GM19238 (cell line): ENCODE measurements around the gene PCED1A.
"Not testable (repeated sequence)": the region's sequence is repeated elsewhere in the genome, so short reads cannot be mapped to it uniquely, and the experiment has no call there.

Experiments
- DNase-seq: peaks from one replicate; pipeline ENCODE4 v3.0.0; 2011; ENCODE audit warnings: low spot score; ENCODE audit not compliant: insufficient read length

Gene PCED1A

GRCh38 chr20:2865630-2866029, 25.2 kb upstream of the PCED1A start:
- DNase-seq, result no peak

GRCh38 chr20:2865101-2865500, 24.6 kb upstream of the PCED1A start:
- DNase-seq, result no peak

GRCh38 chr20:2864626-2865025, 24.2 kb upstream of the PCED1A start:
- DNase-seq, result no peak

GRCh38 chr20:2859330-2860121, 19.1 kb upstream of the PCED1A start:
- DNase-seq, result no peak

- DNase-seq, result no peak
These were observed 18.1 kb upstream of the PCED1A start for GRCh38 chr20:2858591-2858990.

- DNase-seq, result no peak
These were observed 10.6 kb upstream of the PCED1A start for GRCh38 chr20:2851086-2851485.

- no peak for DNase-seq
These were observed 9.1 kb upstream of the PCED1A start for GRCh38 chr20:2849529-2849928.

- no peak for DNase-seq
These were observed 7.3 kb upstream of the PCED1A start for GRCh38 chr20:2847802-2848201.

- DNase-seq, result no peak
These were observed 6.2 kb upstream of the PCED1A start for GRCh38 chr20:2846698-2847097.

- no peak for DNase-seq
These were observed 5.2 kb upstream of the PCED1A start for GRCh38 chr20:2845607-2846006.

- DNase-seq, result peak; percentile 61
These were observed 594 bp upstream of the PCED1A start for GRCh38 chr20:2840967-2841531.

- no peak for DNase-seq
These were observed 720 bp downstream of the PCED1A start for GRCh38 chr20:2839732-2840137.

- DNase-seq, result no peak
These were observed 1.4 kb downstream of the PCED1A start for GRCh38 chr20:2838847-2839671.

GRCh38 chr20:2838170-2838797, 2.2 kb downstream of the PCED1A start:
- no peak for DNase-seq

- DNase-seq, result no peak
These were observed 3.1 kb downstream of the PCED1A start for GRCh38 chr20:2837221-2837960.

GRCh38 chr20:2836035-2836434, 4.4 kb downstream of the PCED1A start:
- no peak for DNase-seq

GRCh38 chr20:2835331-2835796, 5.1 kb downstream of the PCED1A start:
- DNase-seq, result no peak

GRCh38 chr20:2834401-2835110, 5.9 kb downstream of the PCED1A start:
- DNase-seq, result no peak

GRCh38 chr20:2833761-2834160, 6.7 kb downstream of the PCED1A start:
- no peak for DNase-seq

GRCh38 chr20:2831206-2831605, 9.2 kb downstream of the PCED1A start:
- DNase-seq, result not testable (repeated sequence)
